B cell (primary cell): ENCODE measurements around the gene HRK.

ENCODE experiments used
- EZH2 ChIP-seq: IDR thresholded peaks from 2 replicates; pipeline ENCODE4 v1.6.1; 2012; ENCODE audit warnings: borderline replicate concordance, low read depth, mild to moderate bottlenecking, moderate library complexity, low read length; ENCODE audit not compliant: insufficient read depth, poor library complexity, severe bottlenecking
- TF ChIP-seq, protein P1 (sequence below): fragments of 200-600 bp; IDR thresholded peaks from one replicate; pipeline ENCODE4 v1.8.0; 2022; ENCODE audit warnings: antibody characterized with exemption, mild to moderate bottlenecking

DNA sequence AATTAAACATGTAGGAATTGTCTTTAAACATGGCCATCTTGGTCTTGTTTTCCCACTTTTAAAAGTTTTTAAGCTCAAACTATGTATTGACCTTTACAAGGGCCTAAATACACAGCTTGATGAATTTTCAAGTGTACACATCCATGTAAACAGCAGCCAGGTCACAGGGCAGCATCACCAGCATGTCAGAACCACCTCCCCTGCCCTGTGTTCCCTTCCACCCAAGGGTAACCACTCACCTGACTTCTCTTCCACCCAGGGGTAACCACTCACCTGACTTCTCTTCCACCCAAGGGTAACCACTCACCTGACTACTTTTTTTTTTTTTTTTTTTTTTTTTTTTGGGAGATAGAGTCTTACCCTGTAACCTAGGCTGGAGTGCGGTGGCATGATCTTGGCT lies 34.1 kb upstream of the HRK start:
- TF ChIP-seq, protein P1, sequence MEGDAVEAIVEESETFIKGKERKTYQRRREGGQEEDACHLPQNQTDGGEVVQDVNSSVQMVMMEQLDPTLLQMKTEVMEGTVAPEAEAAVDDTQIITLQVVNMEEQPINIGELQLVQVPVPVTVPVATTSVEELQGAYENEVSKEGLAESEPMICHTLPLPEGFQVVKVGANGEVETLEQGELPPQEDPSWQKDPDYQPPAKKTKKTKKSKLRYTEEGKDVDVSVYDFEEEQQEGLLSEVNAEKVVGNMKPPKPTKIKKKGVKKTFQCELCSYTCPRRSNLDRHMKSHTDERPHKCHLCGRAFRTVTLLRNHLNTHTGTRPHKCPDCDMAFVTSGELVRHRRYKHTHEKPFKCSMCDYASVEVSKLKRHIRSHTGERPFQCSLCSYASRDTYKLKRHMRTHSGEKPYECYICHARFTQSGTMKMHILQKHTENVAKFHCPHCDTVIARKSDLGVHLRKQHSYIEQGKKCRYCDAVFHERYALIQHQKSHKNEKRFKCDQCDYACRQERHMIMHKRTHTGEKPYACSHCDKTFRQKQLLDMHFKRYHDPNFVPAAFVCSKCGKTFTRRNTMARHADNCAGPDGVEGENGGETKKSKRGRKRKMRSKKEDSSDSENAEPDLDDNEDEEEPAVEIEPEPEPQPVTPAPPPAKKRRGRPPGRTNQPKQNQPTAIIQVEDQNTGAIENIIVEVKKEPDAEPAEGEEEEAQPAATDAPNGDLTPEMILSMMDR = no peak
- no peak for TF ChIP-seq EZH2
